Chondrocyte (in vitro differentiated cells): ENCODE results near the gene FRMD4B. TPM values are rescaled to one million over a fixed set of nuclear protein-coding genes. Genes with fewer than 3 reads are reported as not detected.
A peak's percentile ranks its signal among the peaks of the same experiment; 100 is the strongest.

Experiments used
- DNase-seq: peaks from one replicate; pipeline ENCODE4 v3.0.0; 2021; ENCODE audit warnings: mixed read lengths, low spot score
- H3K27ac Mint-ChIP-seq: one replicate; pipeline ENCODE4 v1.8.0; 2021; ENCODE audit warnings: mild to moderate bottlenecking, moderate library complexity, mixed read lengths; ENCODE audit not compliant: unreplicated experiment
- H3K27me3 Mint-ChIP-seq: 2 replicates; pipeline ENCODE4 v1.8.0; 2021; ENCODE audit warnings: low read depth, mixed read lengths
- H3K36me3 Mint-ChIP-seq: 2 replicates; pipeline ENCODE4 v1.8.0; 2021; ENCODE audit warnings: low read depth, mixed read lengths
- H3K4me1 Mint-ChIP-seq: 2 replicates; pipeline ENCODE4 v1.8.0; 2021; ENCODE audit warnings: low read depth, mild to moderate bottlenecking, mixed read lengths
- H3K4me3 Mint-ChIP-seq: one replicate; pipeline ENCODE4 v1.8.0; 2021; ENCODE audit warnings: mild to moderate bottlenecking, moderate library complexity, mixed read lengths; ENCODE audit not compliant: unreplicated experiment
- H3K9me3 Mint-ChIP-seq: 2 replicates; pipeline ENCODE4 v1.8.0; 2021; ENCODE audit warnings: low read depth, mixed read lengths
- total RNA-seq: library from RNA; stranded (reverse); gene quantifications from 3 replicates; pipeline ENCODE4 v1.2.1, GENCODE V29; 2021
- TF ChIP-seq, protein P1 (sequence below): fragments of 200-600 bp; sonication (generic); IDR thresholded peaks from 2 replicates; pipeline ENCODE4 v1.5.0; 2021; ENCODE audit warnings: antibody characterized with exemption, mild to moderate bottlenecking, moderate library complexity

The FRMD4B gene
- total RNA-seq, 1 donor from 2014 or later: 4.1 TPM

- no peaks in the 10 kb centered on the region for H3K9me3 Mint-ChIP-seq
- TF ChIP-seq, protein P1, sequence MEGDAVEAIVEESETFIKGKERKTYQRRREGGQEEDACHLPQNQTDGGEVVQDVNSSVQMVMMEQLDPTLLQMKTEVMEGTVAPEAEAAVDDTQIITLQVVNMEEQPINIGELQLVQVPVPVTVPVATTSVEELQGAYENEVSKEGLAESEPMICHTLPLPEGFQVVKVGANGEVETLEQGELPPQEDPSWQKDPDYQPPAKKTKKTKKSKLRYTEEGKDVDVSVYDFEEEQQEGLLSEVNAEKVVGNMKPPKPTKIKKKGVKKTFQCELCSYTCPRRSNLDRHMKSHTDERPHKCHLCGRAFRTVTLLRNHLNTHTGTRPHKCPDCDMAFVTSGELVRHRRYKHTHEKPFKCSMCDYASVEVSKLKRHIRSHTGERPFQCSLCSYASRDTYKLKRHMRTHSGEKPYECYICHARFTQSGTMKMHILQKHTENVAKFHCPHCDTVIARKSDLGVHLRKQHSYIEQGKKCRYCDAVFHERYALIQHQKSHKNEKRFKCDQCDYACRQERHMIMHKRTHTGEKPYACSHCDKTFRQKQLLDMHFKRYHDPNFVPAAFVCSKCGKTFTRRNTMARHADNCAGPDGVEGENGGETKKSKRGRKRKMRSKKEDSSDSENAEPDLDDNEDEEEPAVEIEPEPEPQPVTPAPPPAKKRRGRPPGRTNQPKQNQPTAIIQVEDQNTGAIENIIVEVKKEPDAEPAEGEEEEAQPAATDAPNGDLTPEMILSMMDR: no peak
- no peak overlapping the region for H3K4me3 Mint-ChIP-seq
- H3K27me3 Mint-ChIP-seq: peaks cover 4% of the 10 kb centered on the region
- H3K36me3 Mint-ChIP-seq: no peaks in the 10 kb centered on the region
- DNase-seq: no peak
- H3K4me1 Mint-ChIP-seq: peaks cover 25% of the 10 kb centered on the region
- no peak overlapping the region for H3K27ac Mint-ChIP-seq
Measured at GRCh38 chr3:69244039-69244438, 141.8 kb downstream of the FRMD4B start.

DNA sequence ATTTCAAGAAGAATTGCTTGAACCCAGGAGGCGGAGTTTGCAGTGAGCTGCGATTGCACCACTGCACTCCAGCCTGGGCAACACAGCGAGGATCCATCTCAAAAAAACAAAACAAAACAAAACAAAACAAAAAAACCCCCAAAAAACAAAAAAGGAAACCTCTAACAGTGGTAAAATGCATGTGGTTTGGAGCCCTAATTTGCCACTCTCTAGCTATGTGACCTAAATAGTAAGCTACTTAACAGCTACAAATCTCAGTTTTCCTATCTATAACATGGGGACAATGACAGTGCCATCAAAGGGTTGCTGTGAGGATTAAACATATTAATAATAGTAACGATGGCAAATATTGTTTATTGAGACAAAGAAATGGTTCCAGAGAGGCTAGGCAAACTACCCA is 144.1 kb downstream of the FRMD4B start:
- DNase-seq: no peak
- TF ChIP-seq, protein P1: no peak
- H3K27ac Mint-ChIP-seq: no peak overlapping the region
- H3K4me1 Mint-ChIP-seq: peaks cover 26% of the 10 kb centered on the region
- H3K27me3 Mint-ChIP-seq: peaks cover 3% of the 10 kb centered on the region
- H3K9me3 Mint-ChIP-seq: no peaks in the 10 kb centered on the region
- no peaks in the 10 kb centered on the region for H3K36me3 Mint-ChIP-seq
- H3K4me3 Mint-ChIP-seq: no peak overlapping the region

DNA sequence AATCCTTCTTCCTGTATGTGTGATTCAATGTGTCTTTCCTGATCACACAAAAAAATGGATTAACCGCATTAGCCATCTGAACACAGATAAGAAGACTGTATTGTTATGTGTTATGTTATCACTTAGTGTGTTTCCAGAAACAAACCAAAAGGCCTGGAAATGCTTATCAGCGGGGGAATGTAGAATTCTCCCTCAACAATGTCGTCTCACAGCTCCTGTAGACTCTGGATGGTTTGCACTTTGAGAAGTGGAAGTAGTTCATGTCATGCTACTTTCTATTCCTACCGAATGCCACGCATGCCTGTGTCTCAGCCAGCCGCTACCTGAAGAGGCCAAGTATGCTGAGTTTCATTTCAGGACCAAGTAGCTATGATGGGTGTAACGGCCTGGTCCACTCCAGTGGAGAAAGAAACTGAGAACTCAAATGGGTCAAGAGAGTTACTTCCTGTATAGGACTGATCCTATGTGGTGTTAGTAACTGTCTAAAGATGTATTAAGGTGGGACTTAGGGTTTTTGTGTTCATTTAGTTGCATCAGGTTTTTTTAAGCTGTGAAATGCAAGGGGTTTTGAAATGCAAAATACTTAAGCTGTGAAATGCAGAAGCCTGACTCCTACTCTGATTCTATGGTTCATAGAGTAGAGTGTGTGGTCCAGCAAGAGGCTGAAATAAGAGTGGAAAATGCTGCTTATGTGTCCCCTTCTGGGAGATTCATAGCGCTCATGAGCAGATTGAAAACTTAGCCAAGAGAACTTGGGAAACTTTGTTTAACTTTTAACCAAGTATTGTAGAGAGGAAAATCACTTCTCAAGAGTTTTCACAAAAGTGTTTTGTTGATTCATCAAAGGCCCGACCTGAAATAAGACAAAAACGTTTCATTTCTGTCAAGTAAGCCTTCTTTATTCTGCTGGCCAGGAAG is 145.0 kb downstream of the FRMD4B start:
- TF ChIP-seq, protein P1: no peak
- peaks cover 26% of the 10 kb centered on the region for H3K4me1 Mint-ChIP-seq
- no peak overlapping the region for H3K27ac Mint-ChIP-seq
- H3K27me3 Mint-ChIP-seq: peaks cover 3% of the 10 kb centered on the region
- DNase-seq: no peak
- no peaks in the 10 kb centered on the region for H3K9me3 Mint-ChIP-seq
- no peaks in the 10 kb centered on the region for H3K36me3 Mint-ChIP-seq
- no peak overlapping the region for H3K4me3 Mint-ChIP-seq

- H3K9me3 Mint-ChIP-seq: no peaks in the 10 kb centered on the region
- H3K4me3 Mint-ChIP-seq: no peak overlapping the region
- H3K27me3 Mint-ChIP-seq: peaks cover 2% of the 10 kb centered on the region
- no peak overlapping the region for H3K27ac Mint-ChIP-seq
- DNase-seq: no peak
- H3K36me3 Mint-ChIP-seq: no peaks in the 10 kb centered on the region
- TF ChIP-seq, protein P1: no peak
- peaks cover 26% of the 10 kb centered on the region for H3K4me1 Mint-ChIP-seq
Measured at GRCh38 chr3:69239063-69239462, 146.8 kb downstream of the FRMD4B start.

DNA sequence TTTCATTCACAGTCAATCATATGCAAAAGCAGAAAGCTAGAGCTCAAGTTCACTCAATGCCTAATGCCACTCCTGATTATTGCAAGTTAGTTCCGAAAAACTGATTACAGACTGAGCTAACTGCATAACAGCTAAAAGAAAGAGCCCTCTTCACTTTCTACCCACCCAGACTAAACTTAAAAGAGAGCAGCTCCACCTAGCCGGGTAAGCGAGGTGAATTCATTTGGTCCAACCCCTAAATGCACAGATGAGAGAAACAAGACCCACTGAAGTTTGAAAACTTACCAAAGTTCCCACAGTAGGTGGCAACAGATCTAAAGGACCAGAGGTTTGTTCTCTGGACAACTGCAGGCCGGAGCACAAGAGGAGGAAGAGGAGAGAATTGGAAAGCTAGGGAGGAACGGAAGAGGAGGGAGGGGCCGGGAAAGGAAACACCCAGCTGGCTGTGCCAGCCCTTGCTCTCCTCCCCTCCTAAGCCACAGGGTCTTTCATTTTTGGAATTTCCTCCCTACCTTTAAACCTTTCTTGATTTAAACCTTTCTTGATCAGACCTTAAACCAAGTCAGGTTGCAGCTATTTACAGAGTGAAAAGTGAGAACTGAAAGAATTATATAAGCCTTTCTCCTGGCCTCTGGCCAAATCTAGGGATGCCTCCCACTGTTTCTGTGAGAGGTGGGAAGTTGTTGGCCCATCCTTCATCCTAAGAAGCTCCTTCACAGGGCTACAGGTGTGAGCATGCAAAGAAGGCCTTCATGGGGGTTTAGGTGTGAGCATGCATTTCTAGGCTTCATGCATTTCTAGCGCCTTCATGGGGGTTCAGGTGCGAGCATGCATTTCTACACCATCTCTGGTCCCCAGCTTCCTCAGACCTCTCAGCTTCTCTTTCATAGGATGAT is 148.8 kb downstream of the FRMD4B start:
- Mint-ChIP-seq H3K27ac (no peak overlapping the region), H3K27me3 (no peaks in the 10 kb centered on the region), H3K4me1 (peaks cover 15% of the 10 kb centered on the region), H3K9me3 (no peaks in the 10 kb centered on the region), H3K36me3 (no peaks in the 10 kb centered on the region), H3K4me3 (peak overlapping the region; percentile 1)
- no peak for DNase-seq
- TF ChIP-seq, protein P1: no peak
